ENCODE results near the gene PROM2.

The PROM2 gene

DNA sequence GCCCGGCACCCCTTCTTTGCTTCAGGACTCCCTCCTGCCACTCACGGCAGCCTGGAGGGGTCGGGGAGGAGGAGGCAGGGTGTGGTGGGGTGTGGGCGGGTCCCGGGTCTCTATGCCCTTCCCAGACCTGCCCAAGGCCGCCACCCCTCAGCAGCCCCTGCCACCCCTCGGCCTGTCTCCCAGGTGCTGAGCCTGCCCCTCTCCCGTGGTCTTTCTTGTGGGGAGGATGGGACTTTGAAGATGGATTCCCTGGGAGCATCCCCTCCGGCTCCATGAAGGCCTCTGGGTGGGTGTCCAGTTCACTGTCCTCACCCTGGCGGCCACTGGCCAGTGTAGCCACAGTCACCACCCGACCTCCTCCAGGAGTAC is 46.1 kb downstream of the PROM2 start:
- H3K4me1 Mint-ChIP-seq (ENCODE audit: low read depth): peaks cover 9% of the 10 kb centered on the region
- no peak overlapping the region for H3K4me3 Mint-ChIP-seq
- no peaks in the 10 kb centered on the region for H3K27me3 Mint-ChIP-seq
- H3K27ac Mint-ChIP-seq: no peak overlapping the region
- H3K9me3 Mint-ChIP-seq: peaks cover 1% of the 10 kb centered on the region
- intact Hi-C loops (cut with micrococcal nuclease): no loop called here
- no peaks in the 10 kb centered on the region for H3K36me3 Mint-ChIP-seq (ENCODE audit: low read depth)

- peaks cover 10% of the 10 kb centered on the region for H3K9me3 Mint-ChIP-seq
- intact Hi-C loops (cut with micrococcal nuclease): no loop called here
Observed at GRCh38 chr2:95320986-95321767, 46.9 kb downstream of the PROM2 start.

DNA sequence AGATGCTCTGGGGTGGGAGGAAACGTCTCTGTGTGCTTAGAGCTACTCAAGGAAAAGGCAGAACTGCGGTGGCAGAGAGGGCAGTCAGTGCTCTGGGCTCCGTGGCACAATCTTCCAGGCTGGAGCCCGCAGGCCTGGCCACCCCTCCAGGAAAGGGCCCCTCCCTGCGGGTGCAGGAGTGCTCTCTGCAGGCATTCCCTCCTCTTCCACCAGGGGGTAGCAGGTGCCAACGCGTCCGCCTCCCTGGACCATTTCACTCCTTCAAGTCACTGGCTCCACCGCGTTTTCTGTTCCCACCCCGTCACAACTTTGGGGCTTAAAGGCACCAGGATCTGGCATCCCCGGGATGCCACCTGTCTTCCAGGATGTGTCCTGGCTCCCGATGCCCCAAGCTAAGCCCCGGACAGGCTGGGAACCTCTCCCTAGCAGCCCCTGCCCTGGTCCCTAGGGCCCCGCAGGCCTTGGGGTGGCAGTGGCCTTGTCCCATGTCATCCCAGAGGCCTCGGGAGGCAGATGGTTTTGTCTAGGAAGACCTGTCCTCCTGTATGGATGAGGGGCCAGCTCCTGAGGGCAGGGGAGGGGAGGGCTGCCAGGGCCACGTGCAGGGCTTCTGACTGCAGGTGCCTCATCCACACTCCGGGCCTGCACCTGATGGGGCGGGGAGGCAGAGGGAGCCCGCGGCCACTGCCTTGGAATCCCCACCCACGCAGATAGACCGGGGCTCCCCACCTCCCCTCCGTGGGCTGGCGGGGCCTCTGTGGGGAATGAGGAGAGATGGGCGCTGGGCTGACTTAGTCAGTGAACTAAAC is 49.3 kb downstream of the PROM2 start:
- peaks cover 11% of the 10 kb centered on the region for H3K9me3 Mint-ChIP-seq
- H3K27ac Mint-ChIP-seq: no peak overlapping the region
- H3K4me1 Mint-ChIP-seq (ENCODE audit: low read depth): no peaks in the 10 kb centered on the region
- no peaks in the 10 kb centered on the region for H3K27me3 Mint-ChIP-seq
- intact Hi-C loops (cut with micrococcal nuclease): no loop called here
- no peak overlapping the region for H3K4me3 Mint-ChIP-seq
- no peaks in the 10 kb centered on the region for H3K36me3 Mint-ChIP-seq (ENCODE audit: low read depth)

More at GRCh38 chr2:95320986-95321767, 46.9 kb downstream of the PROM2 start:
- H3K36me3 Mint-ChIP-seq (ENCODE audit: low read depth): no peaks in the 10 kb centered on the region
- H3K4me1 Mint-ChIP-seq (ENCODE audit: low read depth): peaks cover 9% of the 10 kb centered on the region
- H3K27me3 Mint-ChIP-seq: no peaks in the 10 kb centered on the region
- no peak overlapping the region for H3K27ac Mint-ChIP-seq
- no peak overlapping the region for H3K4me3 Mint-ChIP-seq

GRCh38 chr2:95325026-95325425 is 50.8 kb downstream of the PROM2 start:
- Mint-ChIP-seq H3K4me1 (ENCODE audit: low read depth) (no peaks in the 10 kb centered on the region), H3K27me3 (no peaks in the 10 kb centered on the region), H3K9me3 (peaks cover 11% of the 10 kb centered on the region), H3K4me3 (no peak overlapping the region), H3K36me3 (ENCODE audit: low read depth) (no peaks in the 10 kb centered on the region), H3K27ac (no peak overlapping the region)
- intact Hi-C loops (cut with micrococcal nuclease): no loop called here

GRCh38 chr2:95325590-95326432 is 51.6 kb downstream of the PROM2 start:
- intact Hi-C loops (cut with micrococcal nuclease): no loop called here
- H3K4me1 Mint-ChIP-seq (ENCODE audit: low read depth): no peaks in the 10 kb centered on the region
- no peak overlapping the region for H3K4me3 Mint-ChIP-seq
- no peaks in the 10 kb centered on the region for H3K27me3 Mint-ChIP-seq
- peaks cover 11% of the 10 kb centered on the region for H3K9me3 Mint-ChIP-seq
- H3K27ac Mint-ChIP-seq: no peak overlapping the region
- H3K36me3 Mint-ChIP-seq (ENCODE audit: low read depth): no peaks in the 10 kb centered on the region

DNA sequence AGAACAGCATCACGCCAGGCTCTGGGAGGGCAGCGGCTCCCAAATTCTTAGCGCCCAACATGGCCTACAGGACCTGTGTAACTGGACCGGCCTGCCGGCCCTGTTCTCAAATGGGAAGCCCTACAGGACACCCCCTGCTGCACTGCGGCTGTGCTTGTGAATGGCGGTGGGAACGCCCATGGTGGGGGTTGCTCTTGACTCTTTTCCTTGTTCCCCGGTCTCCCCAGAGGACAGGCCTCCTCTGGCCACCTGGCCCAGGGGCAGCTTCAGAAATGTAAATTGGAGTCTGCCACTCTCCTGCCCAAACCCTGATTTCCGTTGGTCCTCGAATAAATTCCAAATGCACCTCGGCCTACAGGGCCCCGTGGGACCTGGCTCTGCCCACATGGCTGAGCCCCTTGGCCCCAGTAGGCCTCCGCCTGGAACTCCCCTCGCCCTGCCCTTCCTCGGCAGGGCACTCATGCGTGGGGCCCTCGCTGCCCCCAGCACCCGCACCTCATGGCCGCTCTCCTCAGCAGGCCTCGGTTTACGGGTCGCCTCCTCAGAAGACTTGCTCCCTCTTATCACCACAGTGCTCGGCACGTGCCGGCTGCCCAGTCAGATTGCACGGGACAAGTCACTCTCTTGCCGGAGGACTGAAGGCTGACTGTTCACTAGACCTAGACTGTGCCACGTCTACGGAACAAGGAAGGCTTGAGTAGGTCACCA is 52.3 kb downstream of the PROM2 start:
- H3K9me3 Mint-ChIP-seq: peaks cover 11% of the 10 kb centered on the region
- no peaks in the 10 kb centered on the region for H3K36me3 Mint-ChIP-seq (ENCODE audit: low read depth)
- no peak overlapping the region for H3K4me3 Mint-ChIP-seq
- H3K27ac Mint-ChIP-seq: no peak overlapping the region
- H3K27me3 Mint-ChIP-seq: no peaks in the 10 kb centered on the region
- no peaks in the 10 kb centered on the region for H3K4me1 Mint-ChIP-seq (ENCODE audit: low read depth)
- intact Hi-C loops (cut with micrococcal nuclease): no loop called here

DNA sequence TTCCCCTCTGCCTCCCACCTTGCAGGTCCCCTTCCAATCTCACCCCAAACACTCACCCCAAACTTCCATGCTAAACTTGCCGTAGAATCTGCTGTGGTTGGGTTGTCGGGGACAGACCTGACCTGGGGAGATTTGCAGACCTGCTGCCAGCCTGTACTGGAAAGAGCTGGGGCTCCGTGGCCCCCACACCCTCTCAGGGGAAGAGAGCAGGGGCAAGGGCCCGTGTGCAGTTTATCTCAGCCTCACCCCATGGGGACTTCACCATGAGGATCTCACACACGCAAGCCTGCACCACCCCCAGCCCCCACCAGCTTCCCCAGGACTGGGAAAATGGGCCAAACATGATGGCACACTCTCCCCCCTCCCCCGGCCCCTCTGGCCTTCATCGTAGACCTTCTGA is 53.6 kb downstream of the PROM2 start:
- no peaks in the 10 kb centered on the region for H3K4me1 Mint-ChIP-seq (ENCODE audit: low read depth)
- peaks cover 11% of the 10 kb centered on the region for H3K9me3 Mint-ChIP-seq
- H3K27me3 Mint-ChIP-seq: no peaks in the 10 kb centered on the region
- intact Hi-C loops (cut with micrococcal nuclease): no loop called here
- H3K36me3 Mint-ChIP-seq (ENCODE audit: low read depth): no peaks in the 10 kb centered on the region
- H3K4me3 Mint-ChIP-seq: no peak overlapping the region
- H3K27ac Mint-ChIP-seq: no peak overlapping the region

DNA sequence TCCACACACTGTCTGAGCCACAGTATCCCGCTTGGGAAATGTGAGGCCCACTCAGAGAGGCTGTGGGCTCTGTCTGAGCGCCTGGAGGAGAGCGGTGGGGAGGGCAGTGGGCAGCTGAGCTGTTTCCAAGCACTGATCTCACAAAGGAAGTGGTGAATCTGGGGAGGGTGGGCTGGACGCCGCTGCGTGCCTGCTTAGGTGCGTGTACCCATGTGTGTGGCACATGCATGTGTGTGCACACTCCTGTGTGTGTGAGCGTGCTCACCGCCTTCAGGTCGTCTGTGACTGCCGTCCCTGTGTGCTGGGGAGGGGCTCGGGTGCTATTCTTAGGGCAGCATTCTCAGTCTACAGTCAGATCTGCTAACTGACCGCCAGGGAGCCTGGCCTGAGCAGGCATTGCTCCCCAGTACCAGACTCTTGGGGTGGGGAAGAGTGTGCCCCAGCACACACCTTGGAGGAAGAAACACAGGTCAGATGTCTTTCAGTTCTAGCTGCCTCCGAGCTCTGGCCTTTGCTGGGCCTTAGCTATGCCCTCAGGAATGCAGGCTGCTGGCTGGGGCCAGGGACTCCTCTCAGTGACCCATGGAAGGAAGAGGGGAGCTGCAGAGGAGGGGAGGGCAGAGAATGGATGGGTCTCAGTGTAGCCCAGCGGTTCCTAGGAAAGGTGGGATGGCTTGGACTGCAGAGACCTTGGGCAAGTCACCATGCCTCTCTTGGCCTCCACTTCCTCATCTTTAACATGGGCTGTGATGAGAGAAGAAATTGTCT is 54.3 kb downstream of the PROM2 start:
- Mint-ChIP-seq H3K36me3 (ENCODE audit: low read depth) (no peaks in the 10 kb centered on the region), H3K4me3 (no peak overlapping the region), H3K27ac (no peak overlapping the region), H3K27me3 (no peaks in the 10 kb centered on the region), H3K4me1 (ENCODE audit: low read depth) (no peaks in the 10 kb centered on the region), H3K9me3 (peaks cover 11% of the 10 kb centered on the region)
- intact Hi-C loops (cut with micrococcal nuclease): no loop called here

GRCh38 chr2:95329401-95329800 is 55.2 kb downstream of the PROM2 start:
- Mint-ChIP-seq H3K36me3 (ENCODE audit: low read depth) (no peaks in the 10 kb centered on the region), H3K9me3 (peaks cover 11% of the 10 kb centered on the region), H3K27ac (no peak overlapping the region), H3K4me1 (ENCODE audit: low read depth) (no peaks in the 10 kb centered on the region), H3K27me3 (no peaks in the 10 kb centered on the region), H3K4me3 (no peak overlapping the region)
- intact Hi-C loops (cut with micrococcal nuclease): no loop called here

DNA sequence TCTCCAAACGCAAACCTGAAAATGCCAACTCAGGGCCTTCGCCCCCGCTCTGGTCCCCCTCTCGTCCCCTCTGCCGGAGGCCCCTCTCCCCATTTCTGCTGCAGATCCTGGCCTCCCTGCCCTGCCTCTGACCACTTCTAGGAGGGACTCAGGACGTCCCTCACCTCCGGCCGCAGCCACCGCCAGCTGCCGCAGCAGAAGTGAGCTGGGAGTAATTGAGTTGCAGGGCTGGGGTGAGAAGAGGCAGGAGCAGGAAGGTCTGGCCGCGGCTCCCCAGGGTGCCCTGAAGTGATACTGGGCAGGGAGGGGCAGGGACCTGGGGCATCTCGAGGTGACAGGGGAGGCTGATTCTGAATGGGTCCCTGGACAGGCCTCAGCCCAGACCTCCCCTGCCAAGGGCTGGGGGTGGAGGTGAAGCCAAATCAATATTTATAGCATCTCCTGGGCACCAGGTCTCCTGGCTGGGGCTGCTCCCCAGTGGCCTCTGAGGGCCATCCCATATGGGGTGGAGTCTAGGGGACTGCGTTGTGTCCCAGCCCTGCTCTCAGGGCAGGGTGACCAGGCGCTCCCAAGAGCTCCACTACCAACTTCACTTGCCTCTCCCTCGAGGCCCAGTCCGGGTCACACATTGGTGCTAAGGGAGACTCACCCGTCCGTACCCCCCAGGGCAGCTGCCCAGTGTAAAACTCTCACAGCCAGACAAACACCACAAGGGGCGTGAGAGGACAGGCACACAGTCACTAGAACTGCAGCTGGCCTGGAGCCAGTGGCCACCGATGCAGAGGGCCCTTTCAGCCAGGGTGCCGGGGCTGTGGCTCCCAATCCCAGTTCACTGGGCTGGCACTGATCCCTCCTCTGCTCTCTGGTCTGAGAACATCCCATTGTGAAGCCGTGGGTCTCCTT is 55.9 kb downstream of the PROM2 start:
- no peaks in the 10 kb centered on the region for H3K36me3 Mint-ChIP-seq (ENCODE audit: low read depth)
- H3K27ac Mint-ChIP-seq: no peak overlapping the region
- H3K4me3 Mint-ChIP-seq: no peak overlapping the region
- no peaks in the 10 kb centered on the region for H3K27me3 Mint-ChIP-seq
- no peaks in the 10 kb centered on the region for H3K4me1 Mint-ChIP-seq (ENCODE audit: low read depth)
- H3K9me3 Mint-ChIP-seq: peaks cover 11% of the 10 kb centered on the region
- intact Hi-C loops (cut with micrococcal nuclease): no loop called here

DNA sequence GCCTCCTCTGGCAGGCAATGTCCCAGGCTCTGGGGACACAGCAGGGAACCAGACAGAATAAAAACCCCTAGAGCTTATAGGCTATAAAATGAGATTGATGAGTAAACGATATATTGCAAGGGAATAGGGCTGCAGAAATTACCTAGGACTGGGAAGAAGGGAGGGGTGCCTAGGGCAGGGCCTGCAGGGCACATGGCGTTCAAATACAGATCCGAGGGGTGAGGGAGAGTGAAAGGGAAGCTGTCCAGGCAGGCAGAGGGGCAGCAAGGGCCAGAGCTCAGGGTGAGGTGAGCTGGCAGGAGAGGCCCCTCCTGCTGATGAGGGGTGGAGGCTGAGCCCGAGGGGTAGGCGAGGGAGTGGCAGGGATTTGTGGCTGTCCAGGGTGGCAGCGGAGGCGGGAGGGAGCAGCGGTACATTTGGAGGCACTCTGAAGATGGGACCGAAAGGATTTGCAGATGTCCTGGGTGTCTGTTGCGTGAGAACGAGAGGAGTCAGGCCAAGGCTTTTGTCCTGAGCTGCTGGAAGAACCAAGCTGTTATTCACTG is 56.6 kb downstream of the PROM2 start:
- no peak overlapping the region for H3K4me3 Mint-ChIP-seq
- H3K27ac Mint-ChIP-seq: no peak overlapping the region
- H3K36me3 Mint-ChIP-seq (ENCODE audit: low read depth): no peaks in the 10 kb centered on the region
- H3K4me1 Mint-ChIP-seq (ENCODE audit: low read depth): no peaks in the 10 kb centered on the region
- H3K9me3 Mint-ChIP-seq: peaks cover 4% of the 10 kb centered on the region
- no peaks in the 10 kb centered on the region for H3K27me3 Mint-ChIP-seq
- intact Hi-C loops (cut with micrococcal nuclease): no loop called here

- Mint-ChIP-seq H3K4me1 (ENCODE audit: low read depth) (no peaks in the 10 kb centered on the region), H3K27ac (no peak overlapping the region), H3K4me3 (no peak overlapping the region), H3K36me3 (ENCODE audit: low read depth) (no peaks in the 10 kb centered on the region), H3K27me3 (no peaks in the 10 kb centered on the region), H3K9me3 (no peaks in the 10 kb centered on the region)
- intact Hi-C loops (cut with micrococcal nuclease): no loop called here
Observed at GRCh38 chr2:95331606-95332005, 57.4 kb downstream of the PROM2 start.
